ENCODE data around the gene HSPA12A.

The HSPA12A gene

GRCh38 chr10:116775488-116776400 lies 33.4 kb upstream of the HSPA12A start:
- Mint-ChIP-seq H3K27me3 (peaks cover 2% of the 10 kb centered on the region), H3K4me1 (no peaks in the 10 kb centered on the region), H3K4me3 (no peak overlapping the region), H3K36me3 (no peaks in the 10 kb centered on the region), H3K9me3 (no peaks in the 10 kb centered on the region), H3K27ac (no peak overlapping the region)
- no peak for ATAC-seq (ENCODE audit: low read depth)
- no peak for DNase-seq (ENCODE audit: low spot score in 2 of 2)

- Mint-ChIP-seq H3K4me1 (no peaks in the 10 kb centered on the region), H3K9me3 (no peaks in the 10 kb centered on the region), H3K36me3 (no peaks in the 10 kb centered on the region), H3K4me3 (no peak overlapping the region), H3K27me3 (peaks cover 2% of the 10 kb centered on the region), H3K27ac (no peak overlapping the region)
- ATAC-seq (ENCODE audit: low read depth) (no peak), DNase-seq (ENCODE audit: low spot score in 2 of 2) (no peak)
Observed at GRCh38 chr10:116774728-116775151, 32.4 kb upstream of the HSPA12A start.

DNA sequence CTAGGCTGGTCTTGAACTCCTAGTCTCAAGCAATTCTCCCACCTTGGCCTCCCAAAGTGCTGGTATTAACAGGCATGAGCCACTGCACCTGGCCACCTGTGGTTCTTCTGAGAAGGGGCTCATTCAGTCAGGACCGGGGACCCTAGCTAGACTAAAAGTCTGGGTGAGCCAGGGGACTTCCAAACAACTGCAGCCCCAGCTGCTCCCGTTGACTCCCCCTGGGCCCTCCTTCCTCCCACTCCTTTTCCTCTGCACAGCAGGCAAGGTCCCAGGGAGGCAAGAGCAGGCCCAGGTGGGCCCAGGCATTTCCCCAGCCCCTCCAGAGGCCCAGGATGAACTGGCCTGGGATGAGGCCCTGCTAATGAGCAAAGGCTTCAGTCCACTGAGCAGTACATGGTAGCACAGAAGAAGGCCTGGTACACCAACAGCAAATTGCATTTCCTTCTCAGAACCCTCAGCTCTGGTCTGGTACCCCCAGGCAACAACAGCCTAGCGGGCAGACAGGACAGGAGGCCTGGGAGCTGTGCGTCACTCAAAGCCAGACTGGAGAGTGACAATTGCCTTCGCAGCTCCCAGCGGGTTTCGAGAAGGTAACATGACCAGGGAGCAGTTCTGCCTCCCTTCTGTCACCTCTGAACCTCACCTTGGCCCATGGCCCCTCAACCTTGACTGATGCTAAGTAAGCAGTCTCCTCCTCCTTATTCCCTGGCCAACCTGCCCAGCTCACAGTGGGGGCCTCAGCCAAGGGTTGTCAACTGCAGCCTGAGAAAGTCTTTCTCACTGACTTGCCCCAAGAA lies 30.7 kb upstream of the HSPA12A start:
- Mint-ChIP-seq H3K4me3 (no peak overlapping the region), H3K27ac (no peak overlapping the region), H3K36me3 (no peaks in the 10 kb centered on the region), H3K9me3 (no peaks in the 10 kb centered on the region), H3K4me1 (no peaks in the 10 kb centered on the region), H3K27me3 (peaks cover 4% of the 10 kb centered on the region)
- ATAC-seq (ENCODE audit: low read depth) = no peak
- no peak for DNase-seq (ENCODE audit: low spot score in 2 of 2)

DNA sequence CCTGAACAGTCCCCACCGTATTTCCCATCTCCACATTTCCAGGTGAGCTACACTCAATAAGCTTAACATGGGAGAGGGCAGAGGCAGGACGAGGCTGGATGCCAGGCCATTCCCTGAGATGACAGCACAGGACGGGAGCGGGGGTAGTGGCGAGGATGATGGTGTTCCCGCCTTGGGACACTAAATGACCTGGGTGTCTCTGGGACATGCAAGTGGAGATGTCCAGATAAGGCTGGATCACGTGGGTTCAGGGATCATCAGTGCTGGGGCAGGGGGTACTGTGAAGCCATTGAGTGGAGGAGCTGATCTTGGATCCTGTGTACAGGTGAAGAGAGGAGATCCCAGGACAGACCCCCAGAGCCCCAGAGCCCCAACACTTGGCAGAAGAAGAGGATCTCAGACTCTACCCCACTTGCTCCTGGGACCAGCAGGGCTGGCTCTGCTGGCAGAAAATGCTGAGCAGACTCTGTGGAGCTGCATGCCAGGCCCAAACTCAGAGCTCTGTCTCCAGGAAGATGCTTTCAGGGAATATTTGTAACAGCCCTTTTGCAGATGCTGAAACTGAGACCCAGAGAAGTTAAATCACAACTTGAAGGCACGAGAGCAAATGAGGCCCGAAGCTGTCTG lies 29.7 kb upstream of the HSPA12A start:
- no peaks in the 10 kb centered on the region for H3K4me1 Mint-ChIP-seq
- DNase-seq (ENCODE audit: low spot score in 2 of 2) = no peak
- no peak overlapping the region for H3K27ac Mint-ChIP-seq
- H3K36me3 Mint-ChIP-seq = no peaks in the 10 kb centered on the region
- peaks cover 6% of the 10 kb centered on the region for H3K27me3 Mint-ChIP-seq
- ATAC-seq (ENCODE audit: low read depth) = no peak
- no peak overlapping the region for H3K4me3 Mint-ChIP-seq
- no peaks in the 10 kb centered on the region for H3K9me3 Mint-ChIP-seq

- H3K4me1 Mint-ChIP-seq = no peaks in the 10 kb centered on the region
- no peaks in the 10 kb centered on the region for H3K9me3 Mint-ChIP-seq
- no peak overlapping the region for H3K4me3 Mint-ChIP-seq
- no peak overlapping the region for H3K27ac Mint-ChIP-seq
- H3K36me3 Mint-ChIP-seq = no peaks in the 10 kb centered on the region
- no peak for ATAC-seq (ENCODE audit: low read depth)
- DNase-seq (ENCODE audit: low spot score in 2 of 2) = no peak
- H3K27me3 Mint-ChIP-seq = peaks cover 6% of the 10 kb centered on the region
Observed at GRCh38 chr10:116771101-116771958, 29.0 kb upstream of the HSPA12A start.

DNA sequence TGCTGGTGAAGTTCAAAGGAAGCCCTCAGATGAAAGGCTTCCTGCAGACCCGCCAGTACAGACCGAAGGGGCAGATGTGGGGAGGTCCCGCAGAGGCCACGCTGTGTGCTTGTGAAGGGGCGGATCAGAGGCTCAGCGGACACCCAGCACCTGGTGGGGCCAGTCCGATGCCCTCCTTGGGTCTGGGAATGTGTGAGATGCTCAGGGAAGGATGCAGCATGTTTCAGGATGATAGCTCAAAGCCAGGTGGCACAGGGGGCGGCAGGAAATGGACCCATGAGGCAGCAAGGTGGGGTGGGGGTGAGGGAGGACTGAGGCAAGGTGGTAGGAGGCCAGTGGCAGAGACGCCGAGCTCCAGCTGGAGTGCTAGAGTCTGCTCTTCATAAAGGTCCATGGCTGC lies 27.9 kb upstream of the HSPA12A start:
- no peak for ATAC-seq (ENCODE audit: low read depth)
- no peak for DNase-seq (ENCODE audit: low spot score in 2 of 2)
- Mint-ChIP-seq H3K4me3 (no peak overlapping the region), H3K27me3 (peaks cover 10% of the 10 kb centered on the region), H3K9me3 (no peaks in the 10 kb centered on the region), H3K27ac (no peak overlapping the region), H3K36me3 (no peaks in the 10 kb centered on the region), H3K4me1 (no peaks in the 10 kb centered on the region)

DNA sequence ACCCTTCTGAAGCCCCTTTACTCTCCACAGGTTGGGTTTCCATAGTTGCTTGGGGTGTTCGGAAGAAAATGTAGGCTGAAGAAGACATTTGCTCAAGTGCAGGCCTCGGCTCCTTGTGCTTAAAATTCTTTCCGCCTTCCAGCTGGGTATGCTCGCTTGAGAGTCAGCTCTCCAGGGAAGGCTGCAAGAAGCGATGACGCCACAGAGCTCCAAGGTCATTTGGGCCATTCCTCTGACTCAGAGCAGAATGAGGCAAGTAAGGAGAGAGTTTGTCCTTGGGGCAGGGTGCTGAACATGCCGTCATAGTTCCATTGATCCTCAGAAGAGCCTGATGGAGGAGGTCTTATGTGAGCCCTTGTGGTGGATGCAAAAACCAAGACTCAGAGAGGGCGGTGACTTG lies 27.4 kb upstream of the HSPA12A start:
- DNase-seq (ENCODE audit: low spot score in 2 of 2) (no peak), ATAC-seq (ENCODE audit: low read depth) (no peak)
- H3K36me3 Mint-ChIP-seq = no peaks in the 10 kb centered on the region
- no peaks in the 10 kb centered on the region for H3K4me1 Mint-ChIP-seq
- peaks cover 9% of the 10 kb centered on the region for H3K27me3 Mint-ChIP-seq
- H3K4me3 Mint-ChIP-seq = no peak overlapping the region
- peaks cover under 1% of the 10 kb centered on the region for H3K9me3 Mint-ChIP-seq
- no peak overlapping the region for H3K27ac Mint-ChIP-seq

DNA sequence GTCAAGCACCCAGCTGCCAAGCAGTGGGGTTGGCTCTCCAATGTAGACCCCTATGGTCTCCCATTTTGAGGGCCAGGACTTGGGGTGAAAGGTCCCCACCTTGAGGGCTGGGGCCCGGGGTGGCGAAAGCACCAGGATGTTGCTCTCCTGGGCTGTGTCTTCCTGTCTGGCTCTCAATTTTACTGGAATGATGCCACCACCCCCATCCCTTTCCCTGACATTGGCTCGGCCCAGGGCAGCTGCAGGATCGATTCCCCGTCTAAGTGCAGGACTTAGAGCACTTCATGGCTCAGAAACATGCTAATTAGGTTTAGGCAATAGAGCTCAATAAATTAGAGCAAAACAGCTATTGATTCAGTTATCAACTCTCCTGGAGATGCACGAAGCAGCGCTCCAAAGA lies 27.0 kb upstream of the HSPA12A start:
- Mint-ChIP-seq H3K9me3 (peaks cover 2% of the 10 kb centered on the region), H3K4me3 (no peak overlapping the region), H3K27me3 (peaks cover 9% of the 10 kb centered on the region), H3K27ac (no peak overlapping the region), H3K36me3 (no peaks in the 10 kb centered on the region), H3K4me1 (no peaks in the 10 kb centered on the region)
- ATAC-seq (ENCODE audit: low read depth) (no peak), DNase-seq (ENCODE audit: low spot score in 2 of 2) (no peak)

- no peak for DNase-seq (ENCODE audit: low spot score in 2 of 2)
- ATAC-seq (ENCODE audit: low read depth) = no peak
- H3K36me3 Mint-ChIP-seq = no peaks in the 10 kb centered on the region
- no peak overlapping the region for H3K27ac Mint-ChIP-seq
- H3K27me3 Mint-ChIP-seq = peaks cover 9% of the 10 kb centered on the region
- H3K4me3 Mint-ChIP-seq = no peak overlapping the region
- H3K4me1 Mint-ChIP-seq = no peaks in the 10 kb centered on the region
- peaks cover 2% of the 10 kb centered on the region for H3K9me3 Mint-ChIP-seq
Observed at GRCh38 chr10:116768786-116769185, 26.4 kb upstream of the HSPA12A start.

GRCh38 chr10:116766837-116767634 lies 24.7 kb upstream of the HSPA12A start:
- H3K36me3 Mint-ChIP-seq = no peaks in the 10 kb centered on the region
- H3K4me3 Mint-ChIP-seq = no peak overlapping the region
- H3K9me3 Mint-ChIP-seq = peaks cover 2% of the 10 kb centered on the region
- DNase-seq (ENCODE audit: low spot score in 2 of 2) (no peak), ATAC-seq (ENCODE audit: low read depth) (no peak)
- H3K27me3 Mint-ChIP-seq = peaks cover 12% of the 10 kb centered on the region
- no peaks in the 10 kb centered on the region for H3K4me1 Mint-ChIP-seq
- no peak overlapping the region for H3K27ac Mint-ChIP-seq

DNA sequence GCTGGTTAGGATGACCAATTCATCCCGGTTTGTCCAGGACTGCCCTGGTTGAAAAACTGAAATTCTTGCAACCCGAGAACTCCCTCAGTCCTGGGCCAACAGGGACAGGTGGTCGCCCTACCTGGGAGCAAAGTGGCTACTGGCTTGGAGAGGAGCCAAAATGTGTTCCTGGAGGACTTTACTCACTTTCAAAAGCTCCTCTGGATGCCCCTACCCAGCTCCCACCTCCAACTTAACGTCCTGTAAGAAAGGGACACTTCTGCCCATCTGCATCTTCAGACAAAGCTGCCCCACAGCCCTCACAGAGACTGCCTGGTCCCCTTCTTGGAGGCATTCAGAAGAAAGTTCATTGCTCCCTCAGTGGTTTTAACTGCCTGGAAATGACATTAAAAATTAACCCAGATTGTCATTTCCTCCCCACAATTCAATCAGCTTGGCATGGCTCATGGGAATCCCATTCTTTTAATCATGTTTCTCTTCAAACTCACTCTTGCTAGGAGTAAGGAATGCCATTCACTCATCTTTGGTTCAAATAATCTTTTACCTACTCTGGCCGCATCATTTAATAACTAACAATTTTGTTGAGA lies 24.0 kb upstream of the HSPA12A start:
- Mint-ChIP-seq H3K4me1 (no peaks in the 10 kb centered on the region), H3K4me3 (no peak overlapping the region), H3K27ac (no peak overlapping the region), H3K36me3 (no peaks in the 10 kb centered on the region), H3K9me3 (peaks cover 2% of the 10 kb centered on the region), H3K27me3 (peaks cover 14% of the 10 kb centered on the region)
- DNase-seq (ENCODE audit: low spot score in 2 of 2) (no peak), ATAC-seq (ENCODE audit: low read depth) (no peak)

DNA sequence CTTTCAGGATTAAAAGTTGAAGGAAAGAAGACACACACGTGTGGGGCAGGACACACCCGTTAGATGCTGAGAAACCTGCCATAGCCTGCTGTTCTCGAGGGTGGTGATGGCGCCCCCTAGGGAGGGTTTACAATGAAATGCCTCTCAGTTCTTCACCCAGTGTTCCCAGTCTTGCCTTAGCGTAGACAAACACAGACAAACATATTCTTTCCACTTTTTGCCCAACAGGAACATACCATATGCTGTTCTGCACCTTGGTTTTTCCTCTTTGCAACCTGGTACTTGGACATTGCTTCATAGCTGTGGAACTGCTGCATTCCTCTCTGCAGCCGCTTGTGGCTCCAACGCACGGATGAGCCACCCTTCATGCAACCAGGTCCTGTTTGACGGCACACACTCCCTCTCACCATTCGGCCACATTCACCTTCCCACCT lies 23.3 kb upstream of the HSPA12A start:
- Mint-ChIP-seq H3K4me1 (no peaks in the 10 kb centered on the region), H3K9me3 (peaks cover 2% of the 10 kb centered on the region), H3K4me3 (no peak overlapping the region), H3K27me3 (peaks cover 14% of the 10 kb centered on the region), H3K27ac (no peak overlapping the region), H3K36me3 (no peaks in the 10 kb centered on the region)
- no peak for ATAC-seq (ENCODE audit: low read depth)
- no peak for DNase-seq (ENCODE audit: low spot score in 2 of 2)

Data from memory B cell (primary cell).